22Rv1 (cell line): ENCODE data around the gene SLC6A8.

ENCODE experiments used
- CTCF ChIP-seq: fragments of 450-650 bp; IDR thresholded peaks from 2 replicates; pipeline ENCODE4 v1.5.1; 2017; ENCODE audit warnings: mild to moderate bottlenecking
- ZFX ChIP-seq: fragments of 450-650 bp; IDR thresholded peaks from 2 replicates; pipeline ENCODE4 v1.6.1; 2017; ENCODE audit warnings: antibody characterized with exemption, borderline replicate concordance

DNA sequence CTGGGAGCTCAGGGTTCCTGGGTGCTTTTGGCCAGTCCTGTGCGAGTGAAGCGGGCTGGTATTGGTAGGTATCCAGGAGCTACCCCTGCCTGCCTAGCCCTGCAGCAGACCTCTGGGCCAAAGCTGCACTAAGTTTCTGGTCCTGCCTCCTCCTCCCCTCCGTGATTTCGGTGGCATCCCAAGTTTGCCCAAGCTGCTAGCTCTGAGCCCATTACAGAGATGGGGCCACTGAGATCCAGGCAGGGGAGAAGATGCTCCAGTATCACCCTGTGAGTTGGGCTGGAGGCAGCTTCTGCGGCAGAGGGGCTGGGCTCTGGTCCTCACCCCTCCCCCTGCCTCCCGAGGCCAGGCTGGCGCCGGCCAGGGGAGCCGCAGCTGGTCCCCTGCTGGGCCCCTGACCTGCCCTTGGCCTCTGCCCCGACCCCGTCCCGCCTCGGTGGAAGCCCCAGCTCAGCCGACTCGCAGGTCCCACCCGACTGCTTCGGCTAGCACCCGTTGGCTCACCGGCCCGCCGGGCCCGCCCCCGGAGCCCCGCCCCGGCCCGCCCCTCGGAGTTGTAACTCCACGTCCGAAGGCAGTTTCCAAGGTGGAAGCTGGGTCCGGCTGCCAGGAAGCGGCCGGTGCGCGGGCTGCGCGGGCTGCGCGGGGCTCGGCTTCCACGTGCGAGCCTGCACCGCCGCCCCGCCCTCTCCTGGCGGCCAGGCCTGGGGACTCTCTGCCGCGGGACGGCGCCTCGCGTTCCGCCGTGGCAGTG, 40.9 kb upstream of the SLC6A8 start, which contains the start of gene DUSP9:
- TF ChIP-seq CTCF (no peak), ZFX (no peak)
